H9 (cell line): ENCODE measurements around the gene KRTDAP. TPM values are rescaled to one million over a fixed set of nuclear protein-coding genes. Genes with fewer than 3 reads are reported as not detected.
"Not testable (repeated sequence)": the region's sequence is repeated elsewhere in the genome, so short reads cannot be mapped to it uniquely, and the experiment has no call there.

Experiments
- DNase-seq: peaks from one replicate; pipeline ENCODE4 v3.0.0-alpha.2; 2017
- H2AFZ ChIP-seq: one replicate; pipeline ENCODE4 v1.6.1; 2013; ENCODE audit warnings: mild to moderate bottlenecking, low read length, control low read depth, moderate library complexity
- H2AK5ac ChIP-seq: 2 replicates; pipeline ENCODE4 v1.6.1; 2013; ENCODE audit warnings: low read length, control low read depth, mixed read lengths; ENCODE audit not compliant: insufficient read length
- H2BK120ac ChIP-seq: one replicate; pipeline ENCODE4 v1.6.1; 2013; ENCODE audit warnings: low read depth, mild to moderate bottlenecking, low read length, control low read depth, inconsistent platforms; ENCODE audit not compliant: poor library complexity, severe bottlenecking
- H2BK12ac ChIP-seq: 2 replicates; pipeline ENCODE4 v1.6.1; 2013; ENCODE audit warnings: low read length, control low read depth, mixed read lengths, low read depth; ENCODE audit not compliant: insufficient read length
- H2BK15ac ChIP-seq: 2 replicates; pipeline ENCODE4 v1.6.1; 2013; ENCODE audit warnings: low read depth, low read length, control low read depth
- H2BK20ac ChIP-seq: one replicate; pipeline ENCODE4 v1.6.1; 2013; ENCODE audit warnings: low read depth, mild to moderate bottlenecking, low read length, control low read depth, inconsistent platforms; ENCODE audit not compliant: poor library complexity, severe bottlenecking
- H2BK5ac ChIP-seq: 2 replicates; pipeline ENCODE4 v1.6.1; 2013; ENCODE audit warnings: low read length, control low read depth, mixed read lengths; ENCODE audit not compliant: insufficient read length
- H3K14ac ChIP-seq: 2 replicates; pipeline ENCODE4 v1.6.1; 2013; ENCODE audit warnings: low read length, control low read depth; ENCODE audit not compliant: insufficient read depth
- H3K18ac ChIP-seq: 2 replicates; pipeline ENCODE4 v1.6.1; 2013; ENCODE audit warnings: low read depth, mild to moderate bottlenecking, mixed read lengths, low read length, control low read depth; ENCODE audit not compliant: insufficient read length
- H3K23ac ChIP-seq: 2 replicates; pipeline ENCODE4 v1.6.1; 2013; ENCODE audit warnings: low read length, control low read depth, mixed read lengths, low read depth; ENCODE audit not compliant: insufficient read length
- H3K23me2 ChIP-seq: 2 replicates; pipeline ENCODE4 v1.6.1; 2013; ENCODE audit warnings: low read depth, mild to moderate bottlenecking, mixed read lengths, low read length, control low read depth; ENCODE audit not compliant: insufficient read length, poor library complexity, severe bottlenecking
- H3K27ac ChIP-seq: 2 replicates; pipeline ENCODE4 v1.5.1; 2013; ENCODE audit warnings: low read length, control low read depth, mixed read lengths, low read depth; ENCODE audit not compliant: insufficient read length
- H3K27me3 ChIP-seq: 2 replicates; pipeline ENCODE4 v1.6.1; 2013; ENCODE audit warnings: low read length, control low read depth, inconsistent platforms; ENCODE audit not compliant: insufficient read depth
- H3K4ac ChIP-seq: 2 replicates; pipeline ENCODE4 v1.6.1; 2013; ENCODE audit warnings: low read depth, mild to moderate bottlenecking, control low read depth, inconsistent platforms, low read length, moderate library complexity
- H3K4me1 ChIP-seq: 2 replicates; pipeline ENCODE4 v1.6.1; 2013; ENCODE audit warnings: low read length, control low read depth, inconsistent platforms; ENCODE audit not compliant: insufficient read depth
- H3K4me2 ChIP-seq: 2 replicates; pipeline ENCODE4 v1.6.1; 2013; ENCODE audit warnings: low read length, control low read depth, mixed read lengths; ENCODE audit not compliant: insufficient read length, insufficient read depth
- H3K56ac ChIP-seq: 2 replicates; pipeline ENCODE4 v1.6.1; 2013; ENCODE audit warnings: low read depth, mild to moderate bottlenecking, mixed read lengths, low read length, control low read depth; ENCODE audit not compliant: insufficient read length
- H3K79me1 ChIP-seq: 2 replicates; pipeline ENCODE4 v1.6.1; 2013; ENCODE audit warnings: low read depth, mild to moderate bottlenecking, moderate library complexity, low read length, control low read depth, inconsistent platforms; ENCODE audit not compliant: insufficient read depth, poor library complexity, severe bottlenecking
- H3K79me2 ChIP-seq: 2 replicates; pipeline ENCODE4 v1.6.1; 2013; ENCODE audit warnings: low read length, control low read depth, inconsistent platforms; ENCODE audit not compliant: insufficient read depth
- H3K9ac ChIP-seq: 2 replicates; pipeline ENCODE4 v1.6.1; 2013; ENCODE audit warnings: low read length, control low read depth, mixed read lengths; ENCODE audit not compliant: insufficient read length; ENCODE audit errors: extremely low read depth
- H3K9me3 ChIP-seq: one replicate; pipeline ENCODE4 v1.6.1; 2013; ENCODE audit warnings: low read depth, low read length, inconsistent platforms; ENCODE audit not compliant: control insufficient read depth
- H3T11ph ChIP-seq: one replicate; pipeline ENCODE4 v1.6.1; 2013; ENCODE audit warnings: mild to moderate bottlenecking, low read length, control low read depth, inconsistent platforms
- H4K20me1 ChIP-seq: one replicate; pipeline ENCODE4 v1.6.1; 2013; ENCODE audit not compliant: control insufficient read depth, insufficient read length, insufficient read depth
- H4K5ac ChIP-seq: 2 replicates; pipeline ENCODE4 v1.6.1; 2013; ENCODE audit warnings: low read depth, mild to moderate bottlenecking, mixed read lengths, low read length, control low read depth; ENCODE audit not compliant: insufficient read length
- H4K8ac ChIP-seq: replicated peaks from 2 replicates; pipeline ENCODE4 v1.6.1; 2013; ENCODE audit warnings: low read length, control low read depth, mixed read lengths, low read depth; ENCODE audit not compliant: insufficient read length
- H4K91ac ChIP-seq: 2 replicates; pipeline ENCODE4 v1.6.1; 2013; ENCODE audit warnings: low read depth, mild to moderate bottlenecking, moderate library complexity, mixed read lengths, low read length, control low read depth; ENCODE audit not compliant: insufficient read length
- H3K27ac Mint-ChIP-seq, 3 experiments: 2 replicates in 2 of 3; 3 replicates in 1 of 3; pipeline ENCODE4 v1.8.0; 2020 to 2021; ENCODE audit warnings: mixed read lengths in 3 of 3, mild to moderate bottlenecking in 1 of 3, moderate library complexity in 1 of 3
- H3K27me3 Mint-ChIP-seq: 2 replicates; pipeline ENCODE4 v1.8.0; 2021; ENCODE audit warnings: low read depth, mild to moderate bottlenecking, moderate library complexity, mixed read lengths
- H3K36me3 Mint-ChIP-seq, 3 experiments: 2 replicates in 2 of 3; 3 replicates in 1 of 3; pipeline ENCODE4 v1.8.0; 2020 to 2021; ENCODE audit warnings: low read depth in 3 of 3, mixed read lengths in 3 of 3; ENCODE audit not compliant: insufficient read depth in 1 of 3
- H3K4me1 Mint-ChIP-seq, 2 experiments: 2 replicates each; pipeline ENCODE4 v1.8.0; 2020; ENCODE audit warnings: mixed read lengths in 2 of 2
- H3K4me3 Mint-ChIP-seq, 2 experiments: 2 replicates in 1 of 2; 3 replicates in 1 of 2; pipeline ENCODE4 v1.8.0; 2020 to 2021; ENCODE audit warnings: mild to moderate bottlenecking in 2 of 2, mixed read lengths in 2 of 2, moderate library complexity in 1 of 2
- H3K9me3 Mint-ChIP-seq, 2 experiments: 2 replicates in 1 of 2; 3 replicates in 1 of 2; pipeline ENCODE4 v1.8.0; 2020; ENCODE audit warnings: mild to moderate bottlenecking in 2 of 2, mixed read lengths in 2 of 2, moderate library complexity in 1 of 2
- WGBS: extraction: QIAGEN DNeasy Blood & Tissue Kit; methylation state at CpG from one replicate; pipeline ENCODE4 v1.1.7; 2013; ENCODE audit warnings: missing lambda C conversion rate, low lambda C conversion rate, mixed read lengths; ENCODE audit not compliant: insufficient read length; ENCODE audit errors: extremely low coverage; 5-methylcytosine and 5-hydroxymethylcytosine counted together
- total RNA-seq: library from RNA; stranded (reverse); gene quantifications from 2 replicates; pipeline ENCODE4 v1.2.1, GENCODE V29; 2021
- TF ChIP-seq, protein P1 (sequence below): fragments of 200-600 bp; sonication (generic); conservative IDR thresholded peaks from 3 replicates; pipeline ENCODE4 v1.8.0; 2021; ENCODE audit warnings: antibody characterized with exemption, mild to moderate bottlenecking

KRTDAP gene
- total RNA-seq, 1 experiment from 2014 or later: 0.87 TPM

DNA sequence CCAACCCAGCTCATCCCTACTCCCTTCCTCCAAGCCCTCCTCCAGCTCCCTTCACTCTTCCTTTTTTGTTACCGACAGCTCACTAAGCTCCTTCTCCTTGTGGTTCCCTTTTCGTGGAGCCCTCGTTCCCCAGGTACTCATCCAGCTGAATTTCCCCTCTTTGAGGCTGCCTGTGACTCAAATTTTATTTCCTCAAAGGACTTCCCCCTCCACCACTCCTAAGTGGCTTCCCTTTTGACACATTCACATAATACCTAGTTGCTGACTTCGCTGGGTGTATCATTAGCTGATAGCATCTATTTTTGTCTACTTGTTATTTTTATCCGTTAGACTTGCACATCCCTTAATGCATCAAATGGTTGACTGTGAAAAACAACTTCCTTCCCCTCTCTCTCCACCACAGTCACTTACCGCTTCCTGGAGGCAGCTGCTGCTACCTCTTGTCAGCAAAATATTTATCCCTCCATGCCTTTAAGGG, 27.7 kb downstream of the KRTDAP start:
- Histone ChIP-seq H2AK5ac (no peak overlapping the region), H3K79me1 (no peaks in the 10 kb centered on the region), H3K56ac (no peak overlapping the region), H2BK5ac (no peak overlapping the region), H3K23ac (no peak overlapping the region), H3T11ph (no peak overlapping the region), H3K9me3 (no peaks in the 10 kb centered on the region), H3K23me2 (no peaks in the 10 kb centered on the region), H3K4ac (no peak overlapping the region), H3K4me1 (no peaks in the 10 kb centered on the region), H2BK12ac (no peak overlapping the region), H3K27ac (no peak overlapping the region), H3K4me2 (no peak overlapping the region), H3K14ac (no peak overlapping the region), H4K91ac (no peak overlapping the region), H2AFZ (no peak overlapping the region), H3K27me3 (no peaks in the 10 kb centered on the region), H4K5ac (no peak overlapping the region), H3K18ac (no peak overlapping the region), H2BK15ac (no peak overlapping the region), H2BK120ac (no peak overlapping the region), H4K20me1 (no peaks in the 10 kb centered on the region), H3K9ac (no peak overlapping the region), H2BK20ac (no peak overlapping the region), H4K8ac (no peak overlapping the region), H3K79me2 (no peaks in the 10 kb centered on the region)
- Mint-ChIP-seq H3K27ac (no peak overlapping the region), H3K4me3 (no peak overlapping the region), H3K9me3 (no peaks in the 10 kb centered on the region), H3K4me1 (peaks cover 0 to 11% of the 10 kb centered on the region in 2 experiments; a peak in 3 of 4 replicates), H3K36me3 (no peaks in the 10 kb centered on the region), H3K27me3 (peaks cover 5% of the 10 kb centered on the region)
- TF ChIP-seq, protein P1, sequence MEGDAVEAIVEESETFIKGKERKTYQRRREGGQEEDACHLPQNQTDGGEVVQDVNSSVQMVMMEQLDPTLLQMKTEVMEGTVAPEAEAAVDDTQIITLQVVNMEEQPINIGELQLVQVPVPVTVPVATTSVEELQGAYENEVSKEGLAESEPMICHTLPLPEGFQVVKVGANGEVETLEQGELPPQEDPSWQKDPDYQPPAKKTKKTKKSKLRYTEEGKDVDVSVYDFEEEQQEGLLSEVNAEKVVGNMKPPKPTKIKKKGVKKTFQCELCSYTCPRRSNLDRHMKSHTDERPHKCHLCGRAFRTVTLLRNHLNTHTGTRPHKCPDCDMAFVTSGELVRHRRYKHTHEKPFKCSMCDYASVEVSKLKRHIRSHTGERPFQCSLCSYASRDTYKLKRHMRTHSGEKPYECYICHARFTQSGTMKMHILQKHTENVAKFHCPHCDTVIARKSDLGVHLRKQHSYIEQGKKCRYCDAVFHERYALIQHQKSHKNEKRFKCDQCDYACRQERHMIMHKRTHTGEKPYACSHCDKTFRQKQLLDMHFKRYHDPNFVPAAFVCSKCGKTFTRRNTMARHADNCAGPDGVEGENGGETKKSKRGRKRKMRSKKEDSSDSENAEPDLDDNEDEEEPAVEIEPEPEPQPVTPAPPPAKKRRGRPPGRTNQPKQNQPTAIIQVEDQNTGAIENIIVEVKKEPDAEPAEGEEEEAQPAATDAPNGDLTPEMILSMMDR: no peak
- WGBS: no CpG with 5 or more reads among the region's 6 CpGs
- DNase-seq: no peak

DNA sequence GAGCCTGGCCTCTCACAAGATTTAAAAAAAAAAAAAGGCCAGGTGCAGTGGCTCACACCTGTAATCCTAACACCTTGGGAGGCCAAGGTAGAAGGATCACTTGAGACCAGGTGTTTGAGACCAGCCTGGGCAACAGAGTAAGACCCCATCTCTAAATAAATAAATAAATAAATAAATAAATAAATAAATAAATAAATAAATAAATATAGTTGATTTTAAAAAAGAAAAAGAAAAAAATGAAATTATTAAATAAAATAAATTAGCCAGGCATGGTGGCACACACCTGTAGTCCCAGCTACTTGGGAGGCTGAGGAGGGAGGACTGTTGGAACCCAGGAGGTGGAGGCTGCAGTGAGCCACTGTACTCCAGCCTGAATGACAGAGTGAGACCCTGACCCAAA, 28.5 kb downstream of the KRTDAP start:
- H3K27me3 Mint-ChIP-seq, H4K91ac ChIP-seq, DNase-seq, H2BK120ac ChIP-seq, H3K14ac ChIP-seq, H4K5ac ChIP-seq, H2BK12ac ChIP-seq, H3K36me3 Mint-ChIP-seq, H3K23ac ChIP-seq, H3K79me1 ChIP-seq, H3K4me1 ChIP-seq, H4K8ac ChIP-seq, H3K4ac ChIP-seq, H2BK5ac ChIP-seq, H3K79me2 ChIP-seq, H2AFZ ChIP-seq, H2BK20ac ChIP-seq, H3K23me2 ChIP-seq, H3K9me3 ChIP-seq, H2AK5ac ChIP-seq, H3K56ac ChIP-seq, H4K20me1 ChIP-seq, H3K9me3 Mint-ChIP-seq, H3K27ac Mint-ChIP-seq, H3K27ac ChIP-seq, H3T11ph ChIP-seq, H3K9ac ChIP-seq, H3K18ac ChIP-seq, H3K4me3 Mint-ChIP-seq, H3K4me2 ChIP-seq, H2BK15ac ChIP-seq, H3K27me3 ChIP-seq: not testable (repeated sequence)
- peaks cover 0 to 11% of the 10 kb centered on the region in 2 experiments; a peak in 3 of 4 replicates for H3K4me1 Mint-ChIP-seq
